ENCODE results near the gene CUL1. TPM values are rescaled to one million over a fixed set of nuclear protein-coding genes. Genes with fewer than 3 reads are reported as not detected.

Gene CUL1
- total RNA-seq, 1 donor from 2014 or later = 69.4 TPM

DNA sequence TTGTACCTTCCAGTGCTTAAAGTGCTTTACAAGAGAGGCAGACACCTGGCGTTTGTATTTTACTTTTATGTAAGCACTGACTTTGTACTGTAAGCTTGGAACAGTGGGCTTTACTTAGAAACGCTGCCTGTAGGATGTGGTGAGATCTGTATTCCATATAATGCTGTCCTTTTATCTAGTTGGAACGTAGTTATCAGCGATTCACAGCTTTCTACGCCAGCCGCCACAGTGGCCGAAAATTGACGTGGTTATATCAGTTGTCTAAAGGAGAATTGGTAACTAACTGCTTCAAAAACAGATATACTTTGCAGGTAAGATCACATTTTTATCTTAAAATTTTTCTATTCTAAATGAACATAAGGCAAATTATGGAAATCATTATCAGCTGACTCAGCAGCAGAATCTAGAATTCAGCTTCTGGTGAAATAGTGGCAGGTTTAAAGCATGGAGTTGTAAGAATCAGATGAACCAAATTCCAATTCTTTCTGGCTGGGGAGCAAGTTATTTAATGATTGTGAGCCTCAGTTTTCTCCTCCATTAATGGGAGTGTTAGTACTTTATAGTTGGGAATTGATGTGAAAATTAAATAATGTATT is 91.5 kb downstream of the CUL1 start:
- H3K4me3 Mint-ChIP-seq (ENCODE audit: low read depth) = no peak overlapping the region
- no peak for DNase-seq (ENCODE audit: low spot score)
- intact Hi-C loops (cut with micrococcal nuclease) = no loop called here
- peaks cover 88% of the 10 kb centered on the region for H3K36me3 Mint-ChIP-seq (ENCODE audit: low read depth)
- H3K27me3 Mint-ChIP-seq (ENCODE audit: low read depth) = no peaks in the 10 kb centered on the region
- H3K4me1 Mint-ChIP-seq (ENCODE audit: low read depth) = peaks cover 3% of the 10 kb centered on the region
- no peak overlapping the region for H3K27ac Mint-ChIP-seq
- no peaks in the 10 kb centered on the region for H3K9me3 Mint-ChIP-seq

DNA sequence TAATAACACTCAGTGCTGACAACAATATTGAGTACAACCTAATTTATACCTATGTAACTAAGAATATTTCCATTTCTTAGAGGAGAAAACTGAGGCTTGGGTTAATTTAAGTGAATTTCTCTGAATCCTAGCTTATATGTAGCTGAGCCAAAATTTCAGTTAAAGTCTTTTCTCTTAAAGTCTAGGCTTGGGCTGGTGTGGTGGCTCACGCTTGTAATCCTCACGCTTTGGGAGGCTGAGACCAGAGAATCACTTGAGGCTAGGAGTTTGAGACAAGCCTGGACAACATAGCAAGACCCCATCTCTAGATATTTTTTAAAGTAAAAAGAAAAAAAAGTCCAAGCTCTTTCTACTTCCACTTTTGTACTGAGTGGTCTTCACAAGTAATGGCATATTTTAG is 92.1 kb downstream of the CUL1 start:
- Mint-ChIP-seq H3K27me3 (ENCODE audit: low read depth) (no peaks in the 10 kb centered on the region), H3K9me3 (no peaks in the 10 kb centered on the region)

GRCh38 chr7:148791546-148791945 is 92.8 kb downstream of the CUL1 start:
- H3K4me1 Mint-ChIP-seq (ENCODE audit: low read depth) = peaks cover 3% of the 10 kb centered on the region
- H3K36me3 Mint-ChIP-seq (ENCODE audit: low read depth) = peaks cover 87% of the 10 kb centered on the region
- no peaks in the 10 kb centered on the region for H3K27me3 Mint-ChIP-seq (ENCODE audit: low read depth)
- intact Hi-C loops (cut with micrococcal nuclease) = no loop called here
- no peaks in the 10 kb centered on the region for H3K9me3 Mint-ChIP-seq
- no peak overlapping the region for H3K27ac Mint-ChIP-seq
- H3K4me3 Mint-ChIP-seq (ENCODE audit: low read depth) = no peak overlapping the region
- no peak for DNase-seq (ENCODE audit: low spot score)

More for the DNA sequence above, 92.1 kb downstream of the CUL1 start:
- Mint-ChIP-seq H3K27ac (no peak overlapping the region), H3K4me3 (ENCODE audit: low read depth) (no peak overlapping the region), H3K36me3 (ENCODE audit: low read depth) (peaks cover 87% of the 10 kb centered on the region), H3K4me1 (ENCODE audit: low read depth) (peaks cover 3% of the 10 kb centered on the region)
- no peak for DNase-seq (ENCODE audit: low spot score)
- intact Hi-C loops (cut with micrococcal nuclease) = no loop called here

GRCh38 chr7:148793590-148793989 is 94.9 kb downstream of the CUL1 start:
- H3K4me1 Mint-ChIP-seq (ENCODE audit: low read depth) = peaks cover 3% of the 10 kb centered on the region
- intact Hi-C loops (cut with micrococcal nuclease) = no loop called here
- H3K27ac Mint-ChIP-seq = no peak overlapping the region
- peaks cover 82% of the 10 kb centered on the region for H3K36me3 Mint-ChIP-seq (ENCODE audit: low read depth)
- no peak for DNase-seq (ENCODE audit: low spot score)
- no peaks in the 10 kb centered on the region for H3K9me3 Mint-ChIP-seq
- no peaks in the 10 kb centered on the region for H3K27me3 Mint-ChIP-seq (ENCODE audit: low read depth)
- H3K4me3 Mint-ChIP-seq (ENCODE audit: low read depth) = no peak overlapping the region

DNA sequence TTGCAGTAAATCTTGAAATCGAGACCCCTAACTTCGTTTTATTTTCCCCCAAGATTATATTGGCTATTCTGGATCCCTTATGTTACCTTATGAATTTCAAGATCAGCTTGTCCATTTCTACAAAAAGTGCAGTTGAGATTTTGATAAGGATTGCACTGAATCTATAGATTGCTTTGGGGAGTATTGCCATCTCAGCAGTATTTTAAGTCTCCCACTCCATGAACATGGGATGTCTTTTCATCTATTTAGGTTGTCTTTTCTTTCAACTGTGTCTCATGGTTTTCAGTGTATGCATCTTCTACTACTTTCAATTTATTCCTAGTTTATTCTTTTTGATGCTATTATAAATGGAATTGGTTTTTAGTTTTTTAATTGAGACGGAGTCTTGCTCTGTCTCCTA is 95.8 kb downstream of the CUL1 start:
- H3K9me3 Mint-ChIP-seq = no peaks in the 10 kb centered on the region
- no peak for DNase-seq (ENCODE audit: low spot score)
- peaks cover 83% of the 10 kb centered on the region for H3K36me3 Mint-ChIP-seq (ENCODE audit: low read depth)
- no peak overlapping the region for H3K27ac Mint-ChIP-seq
- H3K4me3 Mint-ChIP-seq (ENCODE audit: low read depth) = no peak overlapping the region
- H3K4me1 Mint-ChIP-seq (ENCODE audit: low read depth) = peaks cover 3% of the 10 kb centered on the region
- no peaks in the 10 kb centered on the region for H3K27me3 Mint-ChIP-seq (ENCODE audit: low read depth)
- intact Hi-C loops (cut with micrococcal nuclease) = no loop called here

DNA sequence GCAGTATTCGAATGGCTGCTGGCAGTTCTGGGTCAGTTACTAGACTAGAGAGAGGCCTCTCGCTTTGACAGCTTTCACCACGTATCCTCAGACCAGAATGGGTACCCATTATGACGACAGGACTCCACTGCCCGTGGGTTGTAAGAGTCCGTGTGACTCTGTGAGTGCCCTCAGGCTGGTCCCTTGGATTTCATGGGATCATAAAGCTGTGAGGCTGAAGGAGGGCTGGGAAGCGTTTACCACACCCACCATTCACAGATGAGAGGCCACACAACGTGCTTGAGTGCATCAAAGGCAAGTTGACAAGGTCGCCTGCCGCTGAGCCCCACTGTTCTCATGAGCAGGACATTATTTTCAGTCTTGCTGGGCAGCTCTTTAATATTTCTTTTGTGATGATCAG is 98.1 kb downstream of the CUL1 start:
- H3K4me3 Mint-ChIP-seq (ENCODE audit: low read depth) = no peak overlapping the region
- H3K4me1 Mint-ChIP-seq (ENCODE audit: low read depth) = peaks cover 3% of the 10 kb centered on the region
- H3K9me3 Mint-ChIP-seq = no peaks in the 10 kb centered on the region
- no peak overlapping the region for H3K27ac Mint-ChIP-seq
- H3K27me3 Mint-ChIP-seq (ENCODE audit: low read depth) = no peaks in the 10 kb centered on the region
- no peak for DNase-seq (ENCODE audit: low spot score)
- peaks cover 80% of the 10 kb centered on the region for H3K36me3 Mint-ChIP-seq (ENCODE audit: low read depth)
- intact Hi-C loops (cut with micrococcal nuclease) = no loop called here

GRCh38 chr7:148799893-148800555 is 101.3 kb downstream of the CUL1 start:
- no peak overlapping the region for H3K4me3 Mint-ChIP-seq (ENCODE audit: low read depth)
- no peak for DNase-seq (ENCODE audit: low spot score)
- intact Hi-C loops (cut with micrococcal nuclease) = no loop called here
- no peaks in the 10 kb centered on the region for H3K4me1 Mint-ChIP-seq (ENCODE audit: low read depth)
- no peaks in the 10 kb centered on the region for H3K27me3 Mint-ChIP-seq (ENCODE audit: low read depth)
- no peaks in the 10 kb centered on the region for H3K9me3 Mint-ChIP-seq
- H3K27ac Mint-ChIP-seq = no peak overlapping the region
- H3K36me3 Mint-ChIP-seq (ENCODE audit: low read depth) = peaks cover 57% of the 10 kb centered on the region

GRCh38 chr7:148800677-148801076 is 102.0 kb downstream of the CUL1 start:
- Mint-ChIP-seq H3K4me1 (ENCODE audit: low read depth) (no peaks in the 10 kb centered on the region), H3K27ac (no peak overlapping the region), H3K9me3 (no peaks in the 10 kb centered on the region), H3K36me3 (ENCODE audit: low read depth) (peaks cover 56% of the 10 kb centered on the region), H3K4me3 (ENCODE audit: low read depth) (no peak overlapping the region), H3K27me3 (ENCODE audit: low read depth) (no peaks in the 10 kb centered on the region)
- DNase-seq (ENCODE audit: low spot score) = no peak
- intact Hi-C loops (cut with micrococcal nuclease) = no loop called here

DNA sequence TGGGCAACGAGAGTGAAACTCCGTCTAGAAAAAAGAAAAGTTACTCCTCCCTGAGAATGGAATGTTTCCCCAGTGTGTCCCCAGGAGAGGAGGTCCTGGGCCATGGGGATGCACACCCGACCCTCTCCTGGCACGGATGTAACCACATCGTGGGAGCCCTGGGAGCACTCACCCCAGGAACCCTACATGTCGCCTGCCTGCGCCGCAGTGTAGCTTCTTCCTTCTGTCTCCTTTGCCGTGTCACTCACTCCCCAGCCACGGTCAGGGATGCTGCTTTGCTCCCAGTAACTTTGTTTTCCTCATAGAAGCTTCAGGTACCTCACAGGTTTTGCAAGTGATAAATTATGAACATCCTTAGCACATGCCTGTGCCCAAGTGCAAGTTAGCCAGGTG is 103.4 kb downstream of the CUL1 start:
- Mint-ChIP-seq H3K36me3 (ENCODE audit: low read depth) (peaks cover 58% of the 10 kb centered on the region), H3K4me1 (ENCODE audit: low read depth) (no peaks in the 10 kb centered on the region), H3K27ac (no peak overlapping the region), H3K4me3 (ENCODE audit: low read depth) (no peak overlapping the region), H3K9me3 (no peaks in the 10 kb centered on the region), H3K27me3 (ENCODE audit: low read depth) (no peaks in the 10 kb centered on the region)
- no peak for DNase-seq (ENCODE audit: low spot score)
- intact Hi-C loops (cut with micrococcal nuclease) = no loop called here

DNA sequence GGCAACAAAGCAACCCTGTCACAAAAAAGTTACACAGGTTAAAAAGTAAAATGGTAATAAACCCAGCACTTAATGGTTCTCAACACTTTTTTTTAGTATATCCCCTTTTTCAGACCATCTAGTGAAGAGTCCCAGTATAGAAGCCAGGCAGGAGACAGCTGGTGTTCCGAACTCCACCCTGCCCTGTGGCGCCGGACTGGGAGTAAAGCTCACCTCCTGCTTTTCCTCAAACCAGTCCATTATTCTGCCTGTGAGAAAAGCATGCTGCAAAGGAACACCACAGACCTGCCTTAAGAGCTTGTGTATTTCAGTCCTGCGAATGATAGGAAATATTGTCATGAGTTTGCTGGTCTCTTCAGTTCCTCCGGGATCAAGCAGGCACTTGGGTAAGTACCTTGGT is 104.4 kb downstream of the CUL1 start:
- Mint-ChIP-seq H3K27ac (no peak overlapping the region), H3K27me3 (ENCODE audit: low read depth) (no peaks in the 10 kb centered on the region), H3K36me3 (ENCODE audit: low read depth) (peaks cover 64% of the 10 kb centered on the region), H3K4me3 (ENCODE audit: low read depth) (no peak overlapping the region), H3K9me3 (no peaks in the 10 kb centered on the region), H3K4me1 (ENCODE audit: low read depth) (no peaks in the 10 kb centered on the region)
- DNase-seq (ENCODE audit: low spot score) = no peak
- intact Hi-C loops (cut with micrococcal nuclease) = no loop called here

GRCh38 chr7:148804343-148805235 is 105.9 kb downstream of the CUL1 start:
- Mint-ChIP-seq H3K27ac (peak overlapping the region; percentile 34), H3K27me3 (ENCODE audit: low read depth) (no peaks in the 10 kb centered on the region), H3K9me3 (no peaks in the 10 kb centered on the region), H3K36me3 (ENCODE audit: low read depth) (peaks cover 64% of the 10 kb centered on the region), H3K4me3 (ENCODE audit: low read depth) (no peak overlapping the region), H3K4me1 (ENCODE audit: low read depth) (no peaks in the 10 kb centered on the region)
- DNase-seq (ENCODE audit: low spot score) = no peak
- intact Hi-C loops (cut with micrococcal nuclease) = no loop called here

DNA sequence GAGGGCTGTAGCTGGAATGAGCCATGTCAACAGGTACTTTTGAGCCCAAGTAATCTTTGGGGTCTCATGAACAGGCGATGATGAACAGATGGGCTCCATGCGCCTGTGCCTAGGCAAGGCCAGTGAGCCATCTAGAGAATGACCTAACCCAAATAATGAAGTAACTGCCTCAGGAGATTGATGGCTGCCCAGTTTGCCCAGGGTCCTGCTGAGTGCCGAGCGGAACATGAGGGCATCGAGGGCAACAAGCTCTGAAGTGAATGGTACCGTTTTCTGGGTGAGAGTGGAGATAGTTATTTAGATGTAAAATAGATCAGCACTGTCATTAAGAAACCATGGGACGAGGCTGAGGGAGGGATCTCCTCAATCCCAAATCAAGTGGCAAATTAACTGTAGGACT is 107.5 kb downstream of the CUL1 start:
- H3K4me3 Mint-ChIP-seq (ENCODE audit: low read depth) = no peak overlapping the region
- H3K27ac Mint-ChIP-seq = no peak overlapping the region
- no peaks in the 10 kb centered on the region for H3K4me1 Mint-ChIP-seq (ENCODE audit: low read depth)
- H3K36me3 Mint-ChIP-seq (ENCODE audit: low read depth) = peaks cover 66% of the 10 kb centered on the region
- H3K9me3 Mint-ChIP-seq = no peaks in the 10 kb centered on the region
- DNase-seq (ENCODE audit: low spot score) = no peak
- H3K27me3 Mint-ChIP-seq (ENCODE audit: low read depth) = no peaks in the 10 kb centered on the region
- intact Hi-C loops (cut with micrococcal nuclease) = no loop called here

GRCh38 chr7:148807436-148807835 is 108.7 kb downstream of the CUL1 start:
- peaks cover 69% of the 10 kb centered on the region for H3K36me3 Mint-ChIP-seq (ENCODE audit: low read depth)
- intact Hi-C loops (cut with micrococcal nuclease) = no loop called here
- no peaks in the 10 kb centered on the region for H3K27me3 Mint-ChIP-seq (ENCODE audit: low read depth)
- no peak for DNase-seq (ENCODE audit: low spot score)
- H3K4me3 Mint-ChIP-seq (ENCODE audit: low read depth) = no peak overlapping the region
- H3K9me3 Mint-ChIP-seq = no peaks in the 10 kb centered on the region
- no peak overlapping the region for H3K27ac Mint-ChIP-seq
- no peaks in the 10 kb centered on the region for H3K4me1 Mint-ChIP-seq (ENCODE audit: low read depth)
